DOHH2 (cell line): Measurements from ENCODE around the gene TAP2.

Source experiments
- EZH2phosphoT487 ChIP-seq: fragments of 200-600 bp; sonication (generic); IDR thresholded peaks from 2 replicates; pipeline ENCODE4 v1.6.1; 2017; ENCODE audit warnings: borderline replicate concordance, mild to moderate bottlenecking, antibody characterized with exemption, low read length, moderate library complexity, mixed read lengths
- TF ChIP-seq, protein P1 (sequence below): fragments of 200-600 bp; sonication (generic); IDR thresholded peaks from one replicate; pipeline ENCODE4 v1.5.1; 2014; ENCODE audit warnings: antibody characterized with exemption, mild to moderate bottlenecking, low read depth, low read length; ENCODE audit not compliant: poor library complexity, severe bottlenecking

DNA sequence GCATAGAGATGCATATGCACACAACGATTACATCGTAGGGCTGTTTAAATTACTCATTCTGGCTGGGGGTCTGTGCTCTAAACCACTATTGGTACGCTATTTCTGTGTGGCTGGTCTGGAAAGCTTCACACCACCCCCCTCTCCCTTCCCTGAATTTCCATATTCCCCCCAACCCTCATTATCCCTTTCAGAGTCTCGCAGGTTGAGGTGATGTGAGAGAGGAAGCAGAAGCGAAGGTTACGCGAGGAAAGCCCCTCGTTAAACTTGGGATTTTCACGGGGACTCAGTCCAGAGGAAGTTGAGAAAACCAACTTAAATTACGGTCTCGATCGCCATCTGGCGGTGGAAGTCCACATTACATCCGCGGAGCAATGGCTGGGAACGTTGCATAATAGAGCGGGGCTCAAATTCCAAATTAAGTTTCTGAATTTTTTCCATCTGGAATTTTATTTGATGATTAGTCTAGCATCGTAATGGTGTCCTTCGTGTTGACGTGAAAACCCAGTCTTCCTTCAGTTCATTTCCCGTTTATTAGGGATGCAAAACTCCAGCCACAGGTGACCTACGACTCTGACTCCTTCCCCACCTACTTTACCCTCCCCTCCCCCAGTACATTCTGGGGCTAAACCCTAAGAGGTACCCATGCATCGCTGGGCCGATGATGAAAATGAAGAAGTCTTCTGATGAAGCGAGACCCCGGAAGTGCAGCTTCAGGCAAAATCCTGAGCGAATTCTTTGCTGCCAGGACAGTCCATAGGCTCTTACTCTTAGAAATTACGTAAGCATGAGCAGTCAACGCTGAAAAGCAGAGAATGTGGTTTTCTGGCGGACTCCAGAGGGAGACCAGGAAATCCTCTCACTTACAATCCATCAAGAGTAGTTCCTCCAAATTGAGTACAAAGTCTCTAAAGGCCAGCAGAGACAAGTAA is 41.4 kb downstream of the TAP2 start:
- TF ChIP-seq, protein P1, sequence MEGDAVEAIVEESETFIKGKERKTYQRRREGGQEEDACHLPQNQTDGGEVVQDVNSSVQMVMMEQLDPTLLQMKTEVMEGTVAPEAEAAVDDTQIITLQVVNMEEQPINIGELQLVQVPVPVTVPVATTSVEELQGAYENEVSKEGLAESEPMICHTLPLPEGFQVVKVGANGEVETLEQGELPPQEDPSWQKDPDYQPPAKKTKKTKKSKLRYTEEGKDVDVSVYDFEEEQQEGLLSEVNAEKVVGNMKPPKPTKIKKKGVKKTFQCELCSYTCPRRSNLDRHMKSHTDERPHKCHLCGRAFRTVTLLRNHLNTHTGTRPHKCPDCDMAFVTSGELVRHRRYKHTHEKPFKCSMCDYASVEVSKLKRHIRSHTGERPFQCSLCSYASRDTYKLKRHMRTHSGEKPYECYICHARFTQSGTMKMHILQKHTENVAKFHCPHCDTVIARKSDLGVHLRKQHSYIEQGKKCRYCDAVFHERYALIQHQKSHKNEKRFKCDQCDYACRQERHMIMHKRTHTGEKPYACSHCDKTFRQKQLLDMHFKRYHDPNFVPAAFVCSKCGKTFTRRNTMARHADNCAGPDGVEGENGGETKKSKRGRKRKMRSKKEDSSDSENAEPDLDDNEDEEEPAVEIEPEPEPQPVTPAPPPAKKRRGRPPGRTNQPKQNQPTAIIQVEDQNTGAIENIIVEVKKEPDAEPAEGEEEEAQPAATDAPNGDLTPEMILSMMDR, result peak; percentile 92
- TF ChIP-seq EZH2phosphoT487, result no peak
